Suppressor macrophage treated with lipopolysaccharide for 1 hour (primary cell): Measurements from ENCODE around the gene IMPG1.

ENCODE experiments used
- DNase-seq, 3 donors: peaks; one replicate each; pipeline ENCODE4 v3.0.0-alpha.2; 2020 to 2022

Gene IMPG1

DNA sequence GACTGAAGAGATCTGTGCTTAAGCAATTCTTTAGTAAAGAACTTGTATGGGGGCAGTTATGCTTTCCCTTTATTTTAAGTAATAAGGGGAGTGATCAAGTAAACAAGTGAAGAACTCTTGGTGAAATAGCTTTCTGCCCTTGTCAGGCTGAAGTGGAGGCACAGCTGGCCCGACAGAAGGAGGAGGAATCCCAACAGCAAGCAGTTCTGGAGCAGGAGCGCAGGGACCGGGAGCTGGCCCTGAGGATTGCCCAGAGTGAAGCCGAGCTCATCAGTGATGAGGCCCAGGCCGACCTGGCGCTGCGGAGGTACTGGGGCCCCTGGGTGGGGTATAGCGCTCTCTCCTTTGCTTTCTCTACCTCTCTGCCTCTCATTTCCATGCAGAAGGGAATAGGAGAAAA is 180.1 kb downstream of the IMPG1 start:
- DNase-seq = no peak

DNA sequence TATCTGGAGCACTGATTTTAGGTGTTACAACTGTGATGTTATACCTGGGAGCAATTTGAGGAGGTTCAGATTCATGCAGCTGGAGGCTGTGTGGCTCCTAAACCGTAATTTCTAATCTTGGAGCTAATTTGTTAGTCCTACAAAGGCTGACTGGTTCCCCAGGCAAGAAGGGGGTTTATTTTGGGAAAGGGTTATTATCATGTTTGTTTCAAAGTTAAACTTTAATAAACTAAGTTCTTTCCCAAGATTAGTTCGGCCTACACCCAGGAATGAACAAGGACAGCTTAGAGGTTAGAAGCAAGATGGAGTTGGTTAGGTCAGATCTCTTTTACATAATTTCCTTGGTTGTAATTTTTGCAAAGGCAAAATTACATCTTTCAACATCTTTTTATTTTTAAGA is 187.6 kb downstream of the IMPG1 start:
- no peak for DNase-seq

DNA sequence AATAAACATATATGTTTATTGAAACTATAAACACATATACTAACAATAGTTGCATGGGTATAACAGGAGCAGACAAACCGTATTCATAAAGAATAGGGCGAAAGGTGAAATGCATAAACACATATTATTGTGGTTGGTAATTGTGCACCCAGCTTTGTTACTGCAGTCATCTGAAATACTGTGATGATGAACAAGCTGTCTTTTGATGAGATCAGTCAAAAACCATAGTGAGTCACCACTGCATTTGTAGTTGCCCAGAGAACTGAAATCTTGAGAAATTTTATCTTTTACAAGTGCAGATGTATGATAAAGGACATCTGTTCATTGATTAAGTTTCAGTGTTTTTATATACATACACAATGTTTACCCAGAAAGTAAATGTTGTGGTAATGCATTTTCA is 189.7 kb downstream of the IMPG1 start:
- DNase-seq = no peak

DNA sequence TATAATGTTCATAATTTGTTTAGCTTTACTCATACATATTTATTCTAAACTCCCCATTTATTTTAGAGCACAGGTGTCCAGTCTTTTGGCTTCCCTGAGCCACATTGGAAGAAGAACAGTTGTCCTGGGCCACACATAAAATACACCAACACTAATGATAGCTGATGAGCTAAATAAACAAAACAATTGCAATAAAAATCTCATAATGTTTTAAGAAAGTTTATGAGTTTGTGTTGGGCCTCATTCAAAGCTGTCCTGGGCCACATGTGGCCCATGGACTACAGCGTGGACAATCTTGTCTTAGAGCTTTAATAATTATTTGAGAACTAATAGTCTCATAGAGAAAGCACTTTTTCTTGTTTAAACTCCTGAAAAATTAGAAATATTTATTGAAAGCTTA is 192.2 kb downstream of the IMPG1 start:
- no peak for DNase-seq

DNA sequence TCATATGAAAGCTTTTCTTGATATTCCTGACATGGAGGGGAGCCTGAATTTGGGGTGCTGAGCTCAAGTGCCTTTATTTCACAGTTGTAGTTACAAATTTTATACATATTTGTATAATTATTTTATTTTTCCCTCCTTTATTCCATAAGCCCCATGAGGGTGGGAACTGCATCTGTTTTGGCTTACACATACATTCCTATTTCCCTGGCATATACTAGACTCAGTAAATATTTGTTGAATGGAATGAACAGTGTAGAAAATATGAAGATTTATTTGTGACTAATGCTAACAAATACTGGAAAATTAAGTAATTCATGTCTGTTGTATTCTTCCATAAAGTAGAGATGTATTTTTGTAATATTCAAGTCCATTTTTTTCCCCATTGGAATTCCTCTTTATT is 196.3 kb downstream of the IMPG1 start:
- no peak for DNase-seq

DNA sequence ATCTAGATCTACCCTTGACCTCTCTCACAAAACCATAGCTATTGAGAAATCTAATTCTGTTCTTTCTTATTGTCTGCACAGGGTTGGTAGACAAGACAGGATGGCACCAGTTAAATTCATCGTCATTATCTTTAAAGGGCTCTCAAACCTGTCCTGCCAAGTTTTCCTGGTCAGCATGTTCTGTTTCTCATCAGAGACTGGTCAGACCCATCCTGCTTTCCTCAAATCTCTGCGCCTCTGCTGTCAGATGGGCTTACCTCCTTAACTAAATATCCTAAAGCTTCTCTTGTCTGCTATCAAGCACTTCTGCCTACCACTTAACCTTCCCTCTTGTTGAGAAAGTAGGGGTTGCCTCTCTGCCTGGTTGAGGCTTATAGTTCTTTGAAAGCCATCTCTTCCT is 198.2 kb downstream of the IMPG1 start:
- no peak for DNase-seq
